Measurements from ENCODE around the gene IFNA7.
A peak's percentile ranks its signal among the peaks of the same experiment; 100 is the strongest.
"Not testable (repeated sequence)": the region's sequence is repeated elsewhere in the genome, so short reads cannot be mapped to it uniquely, and the experiment has no call there.

Gene IFNA7

DNA sequence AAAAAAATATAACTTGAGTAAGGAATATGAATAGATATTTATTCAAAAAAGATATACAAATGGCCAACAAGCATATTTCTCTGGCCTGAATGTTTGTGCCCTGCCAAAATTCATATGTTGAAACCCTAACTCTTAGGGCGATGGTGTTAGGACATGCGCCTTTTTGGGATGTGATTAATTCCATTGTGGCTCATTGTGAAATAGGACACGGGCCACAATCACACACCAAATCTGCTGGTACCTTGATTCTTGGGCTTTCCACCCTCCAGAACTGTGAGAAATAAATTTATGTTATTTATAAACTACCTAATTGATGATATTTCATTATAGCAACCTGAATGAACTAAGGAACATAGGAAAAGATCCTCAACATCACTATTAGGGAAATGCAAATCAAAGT is 29.8 kb downstream of the IFNA7 start:
- H3K4me3 ChIP-seq (ENCODE audit: low read depth, low read length) = no peak overlapping the region
- DNase-seq (ENCODE audit: low read depth) = no peak
- TF ChIP-seq, protein P1, sequence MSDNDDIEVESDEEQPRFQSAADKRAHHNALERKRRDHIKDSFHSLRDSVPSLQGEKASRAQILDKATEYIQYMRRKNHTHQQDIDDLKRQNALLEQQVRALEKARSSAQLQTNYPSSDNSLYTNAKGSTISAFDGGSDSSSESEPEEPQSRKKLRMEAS (IDR thresholded peaks at IDR 0.05; ENCODE audit: low read depth, low read length) = no peak
- TF ChIP-seq, protein P2, sequence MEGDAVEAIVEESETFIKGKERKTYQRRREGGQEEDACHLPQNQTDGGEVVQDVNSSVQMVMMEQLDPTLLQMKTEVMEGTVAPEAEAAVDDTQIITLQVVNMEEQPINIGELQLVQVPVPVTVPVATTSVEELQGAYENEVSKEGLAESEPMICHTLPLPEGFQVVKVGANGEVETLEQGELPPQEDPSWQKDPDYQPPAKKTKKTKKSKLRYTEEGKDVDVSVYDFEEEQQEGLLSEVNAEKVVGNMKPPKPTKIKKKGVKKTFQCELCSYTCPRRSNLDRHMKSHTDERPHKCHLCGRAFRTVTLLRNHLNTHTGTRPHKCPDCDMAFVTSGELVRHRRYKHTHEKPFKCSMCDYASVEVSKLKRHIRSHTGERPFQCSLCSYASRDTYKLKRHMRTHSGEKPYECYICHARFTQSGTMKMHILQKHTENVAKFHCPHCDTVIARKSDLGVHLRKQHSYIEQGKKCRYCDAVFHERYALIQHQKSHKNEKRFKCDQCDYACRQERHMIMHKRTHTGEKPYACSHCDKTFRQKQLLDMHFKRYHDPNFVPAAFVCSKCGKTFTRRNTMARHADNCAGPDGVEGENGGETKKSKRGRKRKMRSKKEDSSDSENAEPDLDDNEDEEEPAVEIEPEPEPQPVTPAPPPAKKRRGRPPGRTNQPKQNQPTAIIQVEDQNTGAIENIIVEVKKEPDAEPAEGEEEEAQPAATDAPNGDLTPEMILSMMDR (IDR thresholded peaks at IDR 0.05; ENCODE audit: low read depth, low read length) = no peak
- TF ChIP-seq MYC (IDR thresholded peaks at IDR 0.05; ENCODE audit: low read depth, low read length) = no peak
- TF ChIP-seq POLR2A (IDR thresholded peaks at IDR 0.05; ENCODE audit: extremely low read depth, insufficient read length) = no peak

DNA sequence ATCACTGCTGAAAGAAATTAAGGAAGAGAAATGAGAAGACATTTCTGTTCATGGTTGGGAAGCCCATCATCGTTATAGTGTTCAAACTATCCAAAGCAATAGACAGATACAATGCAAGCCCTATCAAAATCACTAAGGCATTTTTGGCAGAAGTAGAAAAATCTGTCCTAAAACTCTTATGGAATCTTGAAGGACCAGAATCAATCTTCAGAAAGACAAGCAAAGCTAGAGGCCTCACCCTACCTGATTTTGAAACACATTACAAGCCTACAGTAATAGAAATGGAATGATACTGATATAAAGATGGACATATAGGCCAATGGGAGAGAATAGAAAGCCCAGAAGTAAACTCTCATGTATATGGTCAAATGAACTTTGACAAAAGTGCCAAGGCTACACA is 30.7 kb downstream of the IFNA7 start:
- H3K4me3 ChIP-seq (ENCODE audit: low read depth, low read length) = no peak overlapping the region
- no peak for TF ChIP-seq POLR2A (IDR thresholded peaks at IDR 0.05; ENCODE audit: extremely low read depth, insufficient read length)
- no peak for TF ChIP-seq MYC (IDR thresholded peaks at IDR 0.05; ENCODE audit: low read depth, low read length)
- TF ChIP-seq, protein P2 (IDR thresholded peaks at IDR 0.05; ENCODE audit: low read depth, low read length) = no peak
- TF ChIP-seq, protein P1 (IDR thresholded peaks at IDR 0.05; ENCODE audit: low read depth, low read length) = no peak
- no peak for DNase-seq (ENCODE audit: low read depth)

DNA sequence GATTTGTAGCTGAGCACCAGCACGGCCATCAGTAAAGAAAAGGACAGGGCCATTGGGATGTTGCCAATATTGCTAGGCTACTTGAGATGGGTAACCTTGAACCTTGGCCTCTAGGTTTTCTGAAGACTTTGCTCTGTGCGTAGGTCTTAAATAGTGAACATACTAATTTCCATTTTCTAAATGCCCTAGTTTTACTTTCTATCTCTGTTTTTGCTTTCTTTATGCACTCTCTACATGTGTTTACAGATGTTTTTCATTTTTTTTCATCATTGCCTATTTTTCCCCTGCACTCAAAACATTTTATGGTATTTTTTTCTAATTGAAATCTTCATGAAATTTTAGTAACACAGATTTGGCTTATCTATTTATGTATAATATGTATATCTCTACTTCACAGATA is 35.4 kb downstream of the IFNA7 start, which contains the start of gene IFNA21:
Gene IFNA21 (minus strand): TSS at position 101 of the 400 bp plus-strand sequence. CDS start 48 bp downstream, at position 53.
- not testable (repeated sequence) for H3K4me3 ChIP-seq (ENCODE audit: low read depth, low read length); DNase-seq (ENCODE audit: low read depth)

DNA sequence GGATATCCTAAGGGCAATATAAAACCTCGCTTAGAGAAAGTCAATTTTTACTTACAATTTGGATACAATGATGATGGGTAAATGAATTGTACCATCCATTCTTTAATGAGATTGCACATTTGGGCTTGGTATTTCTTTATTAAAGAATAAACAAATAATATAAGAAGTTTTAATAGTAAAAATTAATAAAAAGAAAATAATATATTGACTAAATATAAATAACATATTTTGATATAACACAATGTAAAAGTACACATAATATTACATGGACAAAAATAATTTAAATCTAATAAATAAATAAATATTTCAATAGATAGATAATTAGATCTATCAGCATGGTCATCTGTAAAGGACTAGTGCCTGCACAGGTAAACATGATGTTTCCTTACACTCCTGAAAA is 36.5 kb downstream of the IFNA7 start:
- TF ChIP-seq, protein P1 (IDR thresholded peaks at IDR 0.05; ENCODE audit: low read depth, low read length) = no peak
- no peak for DNase-seq (ENCODE audit: low read depth)
- H3K4me3 ChIP-seq (ENCODE audit: low read depth, low read length) = no peak overlapping the region

DNA sequence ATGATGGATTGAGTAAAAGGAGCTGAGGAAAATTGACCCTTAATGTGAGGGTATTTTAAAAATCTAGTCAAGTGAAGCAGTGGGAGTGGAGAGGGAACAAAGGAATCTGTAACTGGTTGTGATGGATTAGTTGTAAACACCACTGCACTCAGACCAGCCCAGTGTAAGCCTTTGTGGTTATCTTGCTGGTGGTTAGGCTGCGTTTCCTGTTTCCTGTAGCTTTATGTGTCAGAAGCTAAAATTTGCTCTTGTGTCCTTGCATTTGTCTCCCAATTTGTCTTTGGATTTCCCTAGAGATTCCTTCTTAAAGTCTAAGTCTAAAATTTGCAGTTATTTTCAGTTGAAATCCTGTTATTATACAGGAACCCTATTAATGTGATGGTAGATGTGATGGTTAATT is 41.8 kb downstream of the IFNA7 start:
- peak; percentile 91 for DNase-seq (ENCODE audit: low read depth)

DNA sequence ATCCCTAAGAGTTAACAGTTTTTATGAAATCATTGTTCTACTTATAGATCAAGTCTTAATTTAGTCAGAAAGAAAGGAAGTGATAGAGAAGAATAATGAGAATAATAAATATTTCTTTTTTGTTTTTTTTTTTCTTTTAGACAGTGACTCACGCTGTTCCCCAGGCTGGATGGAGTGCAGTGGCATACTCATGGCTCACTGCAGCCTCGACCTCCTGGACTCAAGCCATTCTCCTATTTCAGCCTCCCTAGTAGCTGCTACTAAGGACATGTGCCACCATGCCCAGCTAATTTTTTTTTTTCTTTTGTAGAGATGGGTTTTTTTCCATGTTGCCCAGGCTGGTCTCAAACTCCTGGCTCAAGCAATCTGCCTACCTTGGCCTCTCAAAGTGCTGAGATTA is 46.5 kb downstream of the IFNA7 start:
- no peak for DNase-seq (ENCODE audit: low read depth)

More for the DNA sequence above, 41.8 kb downstream of the IFNA7 start:
- no peak overlapping the region for H3K4me3 ChIP-seq (ENCODE audit: low read depth, low read length)
- TF ChIP-seq MYC (IDR thresholded peaks at IDR 0.05; ENCODE audit: low read depth, low read length) (no peak), POLR2A (IDR thresholded peaks at IDR 0.05; ENCODE audit: extremely low read depth, insufficient read length) (no peak)
- TF ChIP-seq, protein P2 (IDR thresholded peaks at IDR 0.05; ENCODE audit: low read depth, low read length) = no peak
- TF ChIP-seq, protein P1 (IDR thresholded peaks at IDR 0.05; ENCODE audit: low read depth, low read length) = no peak

More for the DNA sequence above, 46.5 kb downstream of the IFNA7 start:
- no peak overlapping the region for H3K4me3 ChIP-seq (ENCODE audit: low read depth, low read length)
- TF ChIP-seq, protein P1 (IDR thresholded peaks at IDR 0.05; ENCODE audit: low read depth, low read length) = no peak
- TF ChIP-seq POLR2A (IDR thresholded peaks at IDR 0.05; ENCODE audit: extremely low read depth, insufficient read length) (no peak), MYC (IDR thresholded peaks at IDR 0.05; ENCODE audit: low read depth, low read length) (no peak)
- TF ChIP-seq, protein P2 (IDR thresholded peaks at IDR 0.05; ENCODE audit: low read depth, low read length) = no peak
